ENCODE measurements around the gene SREK1.
A peak's percentile ranks its signal among the peaks of the same experiment; 100 is the strongest.
"Not testable (repeated sequence)": the region's sequence is repeated elsewhere in the genome, so short reads cannot be mapped to it uniquely, and the experiment has no call there.

Gene SREK1

GRCh38 chr5:66222455-66222854 lies 78.4 kb downstream of the SREK1 start:
- DNase-seq, result no peak

GRCh38 chr5:66222896-66223295 lies 78.8 kb downstream of the SREK1 start:
- not testable (repeated sequence) for DNase-seq

- peak in 18 of 51 donors; percentile 0 to 45 (median 10) for DNase-seq
These were observed 79.5 kb downstream of the SREK1 start for GRCh38 chr5:66223637-66224036.

- DNase-seq, result no peak
These were observed 80.2 kb downstream of the SREK1 start for GRCh38 chr5:66224274-66224673.

GRCh38 chr5:66224773-66225553 lies 80.9 kb downstream of the SREK1 start:
- no peak for DNase-seq

GRCh38 chr5:66230551-66230950 lies 86.5 kb downstream of the SREK1 start:
- no peak for DNase-seq

GRCh38 chr5:66231508-66231907 lies 87.4 kb downstream of the SREK1 start:
- no peak for DNase-seq

GRCh38 chr5:66232275-66232674 lies 88.2 kb downstream of the SREK1 start:
- no peak for DNase-seq

- DNase-seq, result no peak
These were observed 88.8 kb downstream of the SREK1 start for GRCh38 chr5:66232706-66233445.

All from hypothalamus (tissue), 51 donors.